Body of pancreas (tissue), 4 donors: Measurements from ENCODE around the gene KIF1C.

Experiments used
- CTCF ChIP-seq, 7 experiments: fragments of 450-650 bp in 4 of 7; fragments of 200-600 bp in 3 of 7; sonication (generic) in 3 of 7; IDR thresholded peaks; one replicate each; pipeline ENCODE4 v1.5.1; 2016 to 2019; ENCODE audit warnings: antibody characterized with exemption in 7 of 7
- POLR2A ChIP-seq, 3 donors: fragments of 450-650 bp; IDR thresholded peaks; one replicate each; pipeline ENCODE4 v1.6.1; 2016; ENCODE audit warnings: antibody characterized with exemption in 3 of 3, mild to moderate bottlenecking in 2 of 3

GRCh38 chr17:5024604-5025003, 26.9 kb downstream of the KIF1C start:
- TF ChIP-seq CTCF (IDR thresholded peaks at IDR 0.05), result no peak
- TF ChIP-seq POLR2A (IDR thresholded peaks at IDR 0.05), result no peak
